ENCODE results near the gene SNX13.

SNX13 gene

DNA sequence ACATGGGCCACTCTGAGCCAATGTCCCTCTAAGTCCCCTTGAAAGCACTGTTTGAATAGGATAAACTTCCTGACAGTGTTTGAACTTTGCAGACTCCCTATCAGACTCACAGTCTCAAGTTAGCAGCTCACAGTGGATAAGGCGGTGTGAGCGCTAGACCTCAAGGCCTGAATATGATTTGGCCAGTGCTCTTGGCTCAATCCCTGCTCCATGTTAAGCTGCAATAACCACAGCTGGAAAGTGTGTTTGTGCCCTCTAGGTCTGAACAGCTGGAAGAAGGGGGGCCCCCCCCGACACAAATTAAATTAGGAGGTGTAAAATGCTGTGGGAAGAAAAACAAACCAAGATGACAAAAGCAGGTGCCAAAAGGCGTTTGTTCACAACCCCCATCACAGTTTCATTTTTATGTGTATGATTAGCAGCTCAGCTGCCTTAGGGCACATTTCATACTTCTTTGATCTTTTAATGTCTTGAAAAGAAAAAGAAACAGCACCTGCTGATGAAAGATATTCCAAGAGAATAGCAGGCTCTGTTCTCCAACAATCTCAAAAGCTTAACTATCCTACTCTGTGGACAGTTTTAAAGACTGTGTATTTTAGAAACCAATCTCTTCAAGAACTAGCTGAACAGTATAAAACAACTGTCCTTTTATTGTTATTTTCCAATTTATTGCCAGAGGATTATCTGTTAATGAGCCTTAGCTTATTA lies 167.6 kb downstream of the SNX13 start:
- DNase-seq: no peak

DNA sequence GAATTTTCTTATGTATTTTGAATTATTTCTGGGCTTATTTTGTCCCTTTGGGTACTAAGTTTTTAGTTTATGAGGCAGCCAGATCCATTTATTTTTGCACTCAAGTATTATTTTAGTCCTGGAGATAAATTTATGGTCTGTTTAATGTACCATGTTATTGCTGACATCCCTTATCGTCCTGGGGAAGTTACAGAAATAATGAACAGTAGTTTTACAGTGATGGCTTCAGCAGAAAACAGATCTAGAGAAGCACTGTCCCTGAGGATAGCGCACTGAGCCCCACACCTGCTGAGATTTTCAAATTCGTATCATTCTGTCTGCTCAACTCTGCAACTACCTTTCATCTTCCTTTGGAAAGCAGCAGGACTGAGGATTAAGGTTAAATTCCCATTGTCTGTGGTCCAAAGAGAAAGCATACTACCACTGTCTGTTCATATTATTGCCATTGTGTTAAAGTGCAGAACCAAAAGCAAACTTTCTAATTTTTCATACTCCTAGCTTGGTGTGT lies 168.3 kb downstream of the SNX13 start:
- DNase-seq: no peak

DNA sequence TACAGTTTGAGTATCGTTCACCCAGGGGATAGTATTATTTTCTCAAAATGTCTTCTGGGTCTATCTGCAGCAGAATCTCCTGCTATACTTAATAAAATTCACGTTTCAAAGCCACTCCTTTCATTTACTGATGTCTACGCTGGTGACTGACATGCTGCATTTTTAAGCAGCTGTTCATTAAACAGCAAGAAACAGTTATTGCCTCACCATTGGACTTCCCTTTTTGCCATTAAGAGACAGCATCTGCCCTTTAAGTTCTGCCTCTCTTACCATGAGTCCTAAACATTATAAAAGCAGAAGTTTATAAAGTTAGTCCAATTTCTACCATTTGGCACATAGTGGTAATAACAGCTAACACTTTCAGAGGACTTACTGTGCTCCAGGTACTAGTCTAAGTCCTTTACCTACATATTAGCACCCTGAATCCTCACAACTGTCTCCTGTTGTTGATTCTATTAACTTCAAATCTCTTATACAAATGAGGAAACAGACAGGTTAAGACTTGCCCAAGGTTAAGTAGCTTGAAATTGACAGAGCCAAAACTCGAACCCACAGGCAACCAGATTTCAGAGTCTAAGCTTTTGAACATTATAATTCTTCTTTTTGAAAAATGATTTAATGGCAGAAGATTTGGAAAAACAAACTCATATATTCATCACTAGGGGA lies 169.5 kb downstream of the SNX13 start:
- DNase-seq: no peak

DNA sequence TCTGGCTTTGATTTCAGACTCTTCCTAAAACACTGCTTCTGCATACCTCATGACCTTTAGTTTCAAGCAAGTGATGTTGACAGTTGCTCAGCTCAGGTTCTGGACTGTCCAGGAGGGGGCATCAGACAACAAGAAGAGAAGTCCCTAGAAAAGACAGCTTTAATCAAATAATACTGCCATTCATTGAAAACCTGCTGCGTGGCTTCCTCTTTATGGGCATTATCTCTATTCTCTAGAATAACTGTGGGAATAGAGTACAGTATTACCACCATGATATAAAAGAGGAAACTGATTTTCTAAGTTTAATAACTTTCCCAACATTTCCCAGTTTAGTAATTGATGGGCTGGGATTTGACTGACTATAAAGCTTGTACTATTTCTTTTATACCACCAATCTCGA lies 170.4 kb downstream of the SNX13 start:
- peak in 1 of 2 experiments; percentile 9 for DNase-seq

DNA sequence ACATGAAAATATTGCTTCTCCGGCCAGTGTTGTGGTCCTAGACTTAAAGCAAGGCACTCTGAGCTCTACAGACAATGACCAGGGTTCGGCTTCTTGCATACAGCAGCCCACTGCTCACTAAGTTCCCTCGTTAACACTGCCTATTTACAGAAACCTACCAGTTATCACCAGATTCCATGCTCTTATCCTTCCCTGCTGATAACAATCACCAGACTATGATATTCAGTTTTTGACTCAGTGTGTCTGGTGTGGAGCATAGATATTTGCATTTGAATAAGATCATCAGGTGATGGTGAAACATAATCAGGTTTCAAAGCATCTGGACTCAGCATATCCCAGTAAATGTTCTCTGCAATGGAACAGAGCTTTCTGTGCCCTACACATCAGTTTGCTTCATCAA lies 182.3 kb downstream of the SNX13 start:
- DNase-seq: no peak

DNA sequence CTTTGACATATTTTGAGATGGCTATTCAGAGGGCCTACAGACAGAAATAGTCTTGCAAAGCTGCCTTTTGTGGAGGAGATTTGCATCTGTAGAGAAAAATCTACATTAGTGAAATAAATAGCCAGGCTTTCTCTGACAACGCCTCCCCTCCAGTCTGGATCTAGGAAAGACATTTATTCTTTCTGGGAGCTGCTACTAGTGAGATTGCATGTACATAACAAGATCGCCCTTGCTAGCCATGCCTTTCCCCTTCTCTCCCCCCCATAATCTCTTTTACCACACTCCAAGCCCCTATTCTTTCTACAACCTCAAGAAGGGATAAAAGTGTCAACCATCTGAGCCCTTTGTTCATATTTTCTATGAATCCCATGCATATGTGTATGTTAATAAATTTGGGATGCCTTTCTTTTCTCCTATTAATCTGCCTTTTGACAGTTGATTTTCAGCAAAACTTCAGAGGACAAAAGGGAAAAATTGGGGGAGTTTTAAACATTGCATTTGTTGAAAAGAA lies 194.2 kb downstream of the SNX13 start:
- no peak for DNase-seq

DNA sequence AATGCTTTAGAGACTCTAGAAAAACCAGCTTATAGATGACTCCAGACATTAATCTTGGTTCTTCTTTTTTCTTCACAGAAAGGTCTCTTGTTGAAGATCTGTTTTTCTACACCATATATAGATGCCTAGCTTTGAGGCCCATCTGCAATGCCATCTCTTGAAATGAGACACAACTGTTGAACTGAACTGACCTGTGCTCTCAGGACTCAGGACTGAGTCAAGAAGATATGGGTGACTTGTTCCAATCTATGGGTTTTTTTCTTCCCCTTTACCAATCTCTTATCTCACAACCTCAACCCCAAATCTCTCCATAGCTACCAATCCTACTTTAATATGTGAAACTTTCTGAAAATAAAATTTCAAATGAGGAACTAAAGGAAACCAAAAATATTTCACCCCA lies 194.7 kb downstream of the SNX13 start:
- no peak for DNase-seq

DNA sequence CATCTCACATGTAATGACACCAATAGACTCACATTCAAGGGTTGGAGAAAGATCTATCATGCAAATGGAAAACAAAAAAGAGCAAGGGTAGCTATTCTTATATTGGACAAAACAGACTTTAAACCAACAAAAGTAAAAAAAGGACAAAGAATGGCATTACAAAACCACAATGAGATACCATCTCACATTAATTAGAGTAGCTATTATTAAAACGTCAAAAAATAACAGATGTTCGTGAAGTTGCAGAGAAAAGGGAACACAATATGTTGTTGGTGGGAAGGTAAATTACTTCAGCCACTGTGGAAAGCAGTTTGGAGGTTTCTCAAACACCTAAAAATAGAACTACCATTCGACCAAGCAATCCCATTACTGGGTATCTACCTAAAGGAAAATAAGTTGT lies 197.0 kb downstream of the SNX13 start:
- DNase-seq: no peak

DNA sequence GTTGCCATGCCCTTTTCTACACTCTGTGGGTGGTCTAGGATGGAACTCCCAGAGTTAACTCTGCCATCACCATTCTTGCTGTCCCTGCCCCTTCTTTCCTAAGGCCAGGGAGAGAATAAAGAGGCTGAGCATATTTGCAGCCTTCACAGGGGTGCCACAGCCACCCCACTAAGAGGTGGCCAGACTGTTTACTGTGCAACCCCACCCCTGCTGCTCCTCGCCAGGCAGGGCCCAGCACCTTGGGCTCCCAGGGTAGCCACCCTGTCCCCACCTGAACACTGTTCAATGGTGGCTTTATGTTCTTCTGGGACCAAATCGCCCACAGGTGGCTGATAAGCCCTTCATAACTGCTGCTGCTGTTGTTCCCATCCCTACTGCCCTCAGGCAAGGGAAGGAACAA lies 198.9 kb downstream of the SNX13 start:
- no peak for DNase-seq
